Upper lobe of left lung (tissue), 6 donors: ENCODE data around the gene EPS8L2. TPM values are rescaled to one million over a fixed set of nuclear protein-coding genes. Genes with fewer than 3 reads are reported as not detected.
"Not testable (repeated sequence)": the region's sequence is repeated elsewhere in the genome, so short reads cannot be mapped to it uniquely, and the experiment has no call there.

ENCODE experiments used
- ATAC-seq, 2 donors: fragments of 200-7000 bp; cut with Tn5 transposase; one replicate each; pipeline ENCODE4 v1.9.1; 2022; ENCODE audit warnings: mild to moderate bottlenecking in 2 of 2, moderate library complexity in 2 of 2; ENCODE audit not compliant: low FRiP score in 2 of 2
- DNase-seq, 2 donors: peaks; one replicate each; pipeline ENCODE4 v3.0.0-alpha.2; 2019 to 2020
- H3K27ac ChIP-seq, 4 donors: fragments of 200-600 bp; sonication (generic); one replicate each; pipeline ENCODE4 v1.5.1; 2016 to 2019
- H3K27me3 ChIP-seq, 4 donors: fragments of 200-600 bp; sonication (generic); one replicate each; pipeline ENCODE4 v1.5.1; 2017 to 2019
- H3K36me3 ChIP-seq, 4 donors: fragments of 200-600 bp; sonication (generic); one replicate each; pipeline ENCODE4 v1.5.1; 2016 to 2019
- H3K4me1 ChIP-seq, 4 donors: fragments of 200-600 bp; sonication (generic); one replicate each; pipeline ENCODE4 v1.5.1; 2018 to 2019
- H3K4me3 ChIP-seq, 4 donors: fragments of 200-600 bp; sonication (generic); one replicate each; pipeline ENCODE4 v1.5.1; 2017 to 2019; ENCODE audit warnings: mild to moderate bottlenecking in 2 of 4, moderate library complexity in 1 of 4
- H3K9me3 ChIP-seq, 4 donors: fragments of 200-600 bp; sonication (generic); one replicate each; pipeline ENCODE4 v1.5.1; 2018 to 2019
- EP300 ChIP-seq, 4 donors: sonication (generic); formaldehyde crosslinking; IDR thresholded peaks; one replicate each; pipeline ENCODE4 v1.5.1; 2017; ENCODE audit warnings: antibody characterized with exemption in 4 of 4, control low read depth in 2 of 4
- POLR2A ChIP-seq, 4 donors: fragments of 450-650 bp; IDR thresholded peaks; one replicate each; pipeline ENCODE4 v1.5.1; 2016 to 2017; ENCODE audit warnings: antibody characterized with exemption in 4 of 4, mild to moderate bottlenecking in 2 of 4
- POLR2AphosphoS5 ChIP-seq, 2 donors: sonication (generic); formaldehyde crosslinking; IDR thresholded peaks; one replicate each; pipeline ENCODE4 v1.5.1; 2017; ENCODE audit warnings: antibody characterized with exemption in 2 of 2
- WGBS, 2 donors: methylation state at CpG; one replicate each; pipeline ENCODE4 v1.1.5; 2017 to 2018; 5-methylcytosine and 5-hydroxymethylcytosine counted together
- total RNA-seq, 6 donors: library from RNA; depleted of rRNA in 4 of 6; stranded (reverse); fragments of >200 nt in 4 of 6; gene quantifications; one replicate each; pipeline versions ENCODE4 v1.1.0 to v1.2.1, GENCODE V29; 2016 to 2021
- TF ChIP-seq, protein P1 (sequence below), 6 experiments: fragments of 450-650 bp in 4 of 6; fragments of 200-600 bp in 2 of 6; sonication (generic) in 2 of 6; IDR thresholded peaks; one replicate each; pipeline ENCODE4 v1.5.1; 2016 to 2019; ENCODE audit warnings: antibody characterized with exemption in 6 of 6
- donor health status: DM: no; HTN: no; CAD: no; lungs with moderate emphysema.
- donor health status: DM: no; HTN: yes; CAD: no; lungs with severe emphysema.

EPS8L2 gene
- total RNA-seq, 6 donors from 2014 or later, result 120 to 497 (median 199) TPM

GRCh38 chr11:687751-688150 lies 18.3 kb upstream of the EPS8L2 start:
- TF ChIP-seq POLR2AphosphoS5 (IDR thresholded peaks at IDR 0.05) (no peak), POLR2A (IDR thresholded peaks at IDR 0.05) (no peak), EP300 (IDR thresholded peaks at IDR 0.05) (no peak)
- TF ChIP-seq, protein P1, sequence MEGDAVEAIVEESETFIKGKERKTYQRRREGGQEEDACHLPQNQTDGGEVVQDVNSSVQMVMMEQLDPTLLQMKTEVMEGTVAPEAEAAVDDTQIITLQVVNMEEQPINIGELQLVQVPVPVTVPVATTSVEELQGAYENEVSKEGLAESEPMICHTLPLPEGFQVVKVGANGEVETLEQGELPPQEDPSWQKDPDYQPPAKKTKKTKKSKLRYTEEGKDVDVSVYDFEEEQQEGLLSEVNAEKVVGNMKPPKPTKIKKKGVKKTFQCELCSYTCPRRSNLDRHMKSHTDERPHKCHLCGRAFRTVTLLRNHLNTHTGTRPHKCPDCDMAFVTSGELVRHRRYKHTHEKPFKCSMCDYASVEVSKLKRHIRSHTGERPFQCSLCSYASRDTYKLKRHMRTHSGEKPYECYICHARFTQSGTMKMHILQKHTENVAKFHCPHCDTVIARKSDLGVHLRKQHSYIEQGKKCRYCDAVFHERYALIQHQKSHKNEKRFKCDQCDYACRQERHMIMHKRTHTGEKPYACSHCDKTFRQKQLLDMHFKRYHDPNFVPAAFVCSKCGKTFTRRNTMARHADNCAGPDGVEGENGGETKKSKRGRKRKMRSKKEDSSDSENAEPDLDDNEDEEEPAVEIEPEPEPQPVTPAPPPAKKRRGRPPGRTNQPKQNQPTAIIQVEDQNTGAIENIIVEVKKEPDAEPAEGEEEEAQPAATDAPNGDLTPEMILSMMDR (IDR thresholded peaks at IDR 0.05), result no peak
- ATAC-seq, result no peak
- no peaks in the 10 kb centered on the region for H3K9me3 ChIP-seq
- peaks cover 0 to under 1% (median 0%) of the 10 kb centered on the region in 4 donors for H3K4me1 ChIP-seq
- DNase-seq, result no peak
- H3K4me3 ChIP-seq, result no peak overlapping the region
- WGBS, 2 donors, result 94 to 96% methylated on average over 13 of the region's 13 CpGs
- H3K27me3 ChIP-seq, result no peaks in the 10 kb centered on the region
- no peak overlapping the region for H3K27ac ChIP-seq
- peaks cover 7 to 70% (median 43%) of the 10 kb centered on the region in 4 donors for H3K36me3 ChIP-seq

- H3K9me3 ChIP-seq, result no peaks in the 10 kb centered on the region
- DNase-seq, result no peak
- no peak overlapping the region for H3K27ac ChIP-seq
- TF ChIP-seq EP300 (IDR thresholded peaks at IDR 0.05), result no peak
- TF ChIP-seq POLR2A (IDR thresholded peaks at IDR 0.05), result no peak
- TF ChIP-seq, protein P1 (IDR thresholded peaks at IDR 0.05), result no peak
- no peak for TF ChIP-seq POLR2AphosphoS5 (IDR thresholded peaks at IDR 0.05)
- ATAC-seq, result no peak
- 76 to 79% methylated on average over 7 to 9 of the region's 9 CpGs for WGBS, 2 donors
- H3K36me3 ChIP-seq, result peaks cover 0 to 63% (median 39%) of the 10 kb centered on the region in 4 donors
- H3K4me3 ChIP-seq, result no peak overlapping the region
- H3K4me1 ChIP-seq, result peaks cover 6 to 10% (median 7%) of the 10 kb centered on the region in 4 donors
- H3K27me3 ChIP-seq, result no peaks in the 10 kb centered on the region
These were observed 17.4 kb upstream of the EPS8L2 start for GRCh38 chr11:688681-689080.

GRCh38 chr11:689625-690024 lies 16.4 kb upstream of the EPS8L2 start:
- Histone ChIP-seq H3K27me3 (no peaks in the 10 kb centered on the region), H3K4me3 (no peak overlapping the region), H3K9me3 (no peaks in the 10 kb centered on the region), H3K36me3 (peaks cover 0 to 54% (median 32%) of the 10 kb centered on the region in 4 donors), H3K4me1 (peaks cover 14 to 19% (median 16%) of the 10 kb centered on the region in 4 donors), H3K27ac (no peak overlapping the region)
- TF ChIP-seq POLR2AphosphoS5 (IDR thresholded peaks at IDR 0.05) (no peak), POLR2A (IDR thresholded peaks at IDR 0.05) (no peak), EP300 (IDR thresholded peaks at IDR 0.05) (no peak)
- TF ChIP-seq, protein P1 (IDR thresholded peaks at IDR 0.05), result no peak
- peak in 1 of 2 donors; percentile 35 for DNase-seq
- ATAC-seq, result no peak
- WGBS, 2 donors, result 60 to 81% methylated on average over 7 of the region's 7 CpGs

- not testable (repeated sequence) for H3K4me3 ChIP-seq, H3K9me3 ChIP-seq, DNase-seq, H3K27ac ChIP-seq, ATAC-seq, H3K27me3 ChIP-seq
- H3K36me3 ChIP-seq, result peaks cover 0 to 47% (median 27%) of the 10 kb centered on the region in 4 donors
- WGBS, 2 donors, result 92 to 98% methylated on average over 3 of the region's 3 CpGs
- peaks cover 14 to 21% (median 17%) of the 10 kb centered on the region in 4 donors for H3K4me1 ChIP-seq
These were observed 15.8 kb upstream of the EPS8L2 start for GRCh38 chr11:690244-690643.

DNA sequence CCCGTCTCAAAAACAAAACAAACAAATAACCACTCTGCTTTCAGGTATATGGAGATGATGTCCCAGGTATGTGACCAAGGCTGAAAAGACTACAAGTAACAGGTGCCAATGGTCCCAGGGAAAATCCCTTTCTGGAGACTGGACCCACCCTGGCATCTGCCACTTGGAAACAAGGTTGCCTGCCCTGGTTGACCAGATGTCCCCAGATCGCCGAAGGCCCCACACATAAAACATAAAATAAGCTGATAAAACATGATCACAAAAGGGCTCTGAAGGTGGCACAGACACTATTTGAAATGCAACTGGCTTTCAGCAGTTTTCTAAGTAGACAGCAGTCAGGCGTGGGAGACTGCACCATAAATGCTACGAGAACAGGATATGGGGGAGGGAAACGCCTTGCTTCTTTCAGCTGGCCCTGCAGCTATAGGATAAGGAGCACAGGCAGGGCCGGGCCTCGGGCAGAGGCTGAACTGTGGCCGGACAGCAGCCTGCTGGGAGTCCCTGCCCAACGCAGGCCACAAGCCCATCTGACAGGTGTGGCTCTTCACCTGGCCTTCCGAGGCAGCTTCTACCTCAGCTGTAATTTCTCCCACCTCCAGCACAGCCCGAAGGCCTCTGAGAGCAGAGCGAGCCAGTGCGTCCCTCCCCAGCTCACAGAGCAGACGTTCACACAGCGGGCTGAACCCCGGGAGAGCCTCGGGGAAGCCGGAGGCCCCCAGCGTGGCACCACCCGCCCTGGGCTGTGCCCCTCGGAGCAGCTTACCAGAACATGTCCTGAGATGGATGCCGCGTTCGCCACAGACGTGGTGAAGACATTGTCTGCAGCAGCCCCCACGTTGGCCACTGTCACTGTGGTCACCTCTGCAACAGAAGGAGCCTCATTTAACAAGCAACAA lies 15.0 kb upstream of the EPS8L2 start:
- TF ChIP-seq, protein P1 (IDR thresholded peaks at IDR 0.05), result no peak
- TF ChIP-seq POLR2AphosphoS5 (IDR thresholded peaks at IDR 0.05) (no peak), EP300 (IDR thresholded peaks at IDR 0.05) (no peak), POLR2A (IDR thresholded peaks at IDR 0.05) (no peak)
- DNase-seq, result no peak
- peaks cover 14 to 21% (median 17%) of the 10 kb centered on the region in 4 donors for H3K4me1 ChIP-seq
- no peak overlapping the region for H3K4me3 ChIP-seq
- WGBS, 2 donors, result 81 to 89% methylated on average over 15 to 27 of the region's 27 CpGs
- H3K27ac ChIP-seq, result no peak overlapping the region
- H3K27me3 ChIP-seq, result no peaks in the 10 kb centered on the region
- H3K36me3 ChIP-seq, result peaks cover 0 to 40% (median 24%) of the 10 kb centered on the region in 4 donors
- ATAC-seq, result no peak
- H3K9me3 ChIP-seq, result no peaks in the 10 kb centered on the region
